HG02970 (cell line): ENCODE data around the gene SYCE1L.

Source experiments
- ATAC-seq: cut with Tn5 transposase; IDR thresholded peaks from one replicate; pipeline ENCODE4 v1.9.1; 2021; ENCODE audit warnings: mild to moderate bottlenecking, moderate library complexity, moderate number of reproducible peaks; ENCODE audit not compliant: unreplicated experiment, low FRiP score

SYCE1L gene

DNA sequence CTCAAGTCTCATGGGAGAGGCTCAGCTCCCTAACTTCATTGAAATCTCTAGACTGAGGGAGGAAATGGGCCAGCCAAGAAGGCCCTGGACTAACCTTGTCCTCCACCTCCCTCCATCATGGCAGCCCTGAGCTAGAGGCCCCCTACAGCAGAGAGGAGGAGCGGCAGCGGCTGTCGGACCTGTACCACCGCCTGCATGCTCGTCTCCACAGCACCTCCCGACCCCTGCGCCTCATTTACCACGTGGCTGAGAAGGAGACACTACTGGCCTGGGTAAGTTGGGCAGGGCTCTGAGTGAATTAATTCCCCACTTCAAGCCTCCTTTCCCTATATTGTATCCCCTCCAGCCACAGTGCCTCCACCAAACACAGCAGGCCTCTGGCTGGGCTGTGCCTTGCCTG lies 3.8 kb upstream of the SYCE1L start:
- ATAC-seq = no peak

DNA sequence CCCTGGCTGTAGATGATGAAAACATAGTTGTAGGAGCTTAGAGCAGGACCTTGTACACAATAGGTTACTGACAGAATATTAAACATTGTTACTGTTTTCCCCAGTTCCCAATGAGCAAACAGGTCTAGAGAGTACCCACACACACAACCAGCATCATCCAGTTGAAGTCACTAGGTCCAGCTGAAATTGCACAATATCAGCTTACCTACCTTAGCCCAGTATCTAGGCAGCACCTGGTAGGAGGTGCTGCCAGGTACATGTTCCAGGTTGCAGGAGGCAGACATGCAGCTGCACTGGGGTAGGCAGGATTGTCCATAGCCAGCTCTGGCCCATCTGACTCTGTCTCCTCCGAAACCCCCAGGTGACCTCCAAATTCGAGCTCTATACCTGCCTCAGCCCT lies 1.5 kb upstream of the SYCE1L start:
- no peak for ATAC-seq

DNA sequence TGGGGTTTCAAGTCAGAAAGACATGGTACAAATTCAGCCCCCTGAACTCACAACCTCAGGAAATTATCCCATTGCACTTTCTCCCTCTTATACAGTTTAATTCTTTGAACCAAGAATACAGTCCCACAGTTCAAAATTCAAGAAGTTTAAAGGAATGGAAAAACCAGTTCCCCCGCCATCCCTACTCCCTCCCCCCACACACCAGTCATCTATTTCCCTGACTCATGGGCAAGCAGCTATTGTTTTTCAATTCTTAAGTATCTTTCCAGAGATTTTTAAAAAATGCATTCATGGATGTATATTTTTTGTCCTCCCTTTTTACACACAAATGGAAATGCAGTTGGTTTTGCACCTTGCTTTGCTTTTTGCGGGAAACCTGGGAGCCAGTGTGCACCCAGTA lies 7.3 kb downstream of the SYCE1L start:
- no peak for ATAC-seq

DNA sequence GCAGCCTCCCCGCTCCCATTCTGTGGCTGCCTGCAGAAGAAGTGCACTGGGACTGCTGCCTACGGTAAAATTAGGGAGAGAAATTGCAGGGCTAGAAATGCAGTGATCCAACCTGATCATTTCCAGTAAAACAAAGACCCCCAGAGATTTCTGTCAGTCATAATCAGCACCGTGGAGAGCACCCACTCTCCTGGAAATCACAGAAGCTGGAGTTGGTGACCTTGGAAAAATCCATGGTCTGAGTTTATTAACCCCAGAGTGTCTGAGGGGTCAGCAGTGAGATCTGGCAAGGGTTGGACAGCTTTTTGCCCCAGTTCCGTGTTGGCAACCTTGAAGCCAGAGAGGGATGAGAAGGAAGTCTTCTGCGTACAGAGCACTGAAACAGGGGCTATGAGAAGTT lies 7.8 kb downstream of the SYCE1L start:
- ATAC-seq = no peak

DNA sequence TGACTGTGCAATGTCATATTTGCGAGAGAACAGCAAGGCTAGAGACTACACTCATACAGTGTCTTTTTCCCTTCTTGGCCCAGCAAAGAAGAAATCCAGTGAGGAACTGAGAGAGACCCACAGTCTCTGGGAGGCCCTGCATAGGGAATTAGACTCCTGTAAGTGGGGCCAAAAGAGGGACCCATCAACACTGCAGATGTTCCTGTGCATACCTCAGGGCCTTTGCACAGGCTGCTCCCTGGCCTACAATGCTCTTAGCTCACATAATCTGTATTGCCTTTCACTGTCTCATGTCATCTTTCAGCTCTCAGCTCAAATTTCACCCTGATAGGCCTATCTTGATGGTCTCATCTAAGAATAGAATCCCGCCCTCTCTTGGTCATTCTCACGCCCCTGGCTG lies 9.2 kb downstream of the SYCE1L start:
- ATAC-seq = no peak

DNA sequence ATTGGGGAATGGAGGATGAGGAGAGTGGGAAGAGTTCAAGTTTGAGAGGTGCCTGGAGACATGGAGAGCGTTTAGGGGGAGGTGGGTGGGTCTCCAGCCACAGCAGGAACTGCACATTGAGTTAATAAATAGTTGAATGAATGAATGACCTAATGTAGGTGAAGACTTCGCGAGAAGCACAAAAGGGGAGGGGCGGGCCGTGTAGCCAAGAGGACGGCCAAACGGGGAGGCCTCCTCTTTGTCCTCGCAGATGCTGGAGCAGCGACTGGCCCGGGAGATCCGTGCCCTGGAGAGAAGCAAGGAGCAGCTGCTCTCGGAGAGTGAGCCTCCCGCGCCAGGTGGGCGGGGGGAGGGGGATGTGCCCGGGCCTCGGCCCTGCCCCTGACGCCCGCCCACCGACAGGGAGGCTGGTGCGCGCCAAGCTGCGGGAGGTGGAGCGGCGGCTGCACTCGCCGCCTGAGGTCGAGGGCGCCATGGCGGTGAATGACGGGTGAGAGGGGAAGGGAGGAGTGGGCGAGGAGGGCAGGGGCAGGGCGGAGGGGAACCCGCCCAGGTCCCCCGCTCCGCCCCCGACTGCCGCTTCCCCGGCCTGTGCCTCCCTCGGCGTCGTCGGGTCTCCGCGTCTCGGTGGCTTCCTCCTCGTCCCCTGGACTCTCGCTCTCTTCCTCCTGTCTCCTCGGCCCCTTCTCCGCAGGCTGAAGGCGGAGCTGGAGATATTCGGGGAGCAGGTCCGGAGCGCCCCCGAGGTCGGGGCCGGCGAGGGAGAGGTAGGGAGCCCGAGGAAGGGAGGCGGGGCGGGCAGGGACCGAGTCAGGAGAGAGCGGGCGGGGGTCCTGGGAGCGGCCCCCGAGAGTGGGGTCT lies 12.9 kb downstream of the SYCE1L start:
- ATAC-seq = peak; percentile 68

DNA sequence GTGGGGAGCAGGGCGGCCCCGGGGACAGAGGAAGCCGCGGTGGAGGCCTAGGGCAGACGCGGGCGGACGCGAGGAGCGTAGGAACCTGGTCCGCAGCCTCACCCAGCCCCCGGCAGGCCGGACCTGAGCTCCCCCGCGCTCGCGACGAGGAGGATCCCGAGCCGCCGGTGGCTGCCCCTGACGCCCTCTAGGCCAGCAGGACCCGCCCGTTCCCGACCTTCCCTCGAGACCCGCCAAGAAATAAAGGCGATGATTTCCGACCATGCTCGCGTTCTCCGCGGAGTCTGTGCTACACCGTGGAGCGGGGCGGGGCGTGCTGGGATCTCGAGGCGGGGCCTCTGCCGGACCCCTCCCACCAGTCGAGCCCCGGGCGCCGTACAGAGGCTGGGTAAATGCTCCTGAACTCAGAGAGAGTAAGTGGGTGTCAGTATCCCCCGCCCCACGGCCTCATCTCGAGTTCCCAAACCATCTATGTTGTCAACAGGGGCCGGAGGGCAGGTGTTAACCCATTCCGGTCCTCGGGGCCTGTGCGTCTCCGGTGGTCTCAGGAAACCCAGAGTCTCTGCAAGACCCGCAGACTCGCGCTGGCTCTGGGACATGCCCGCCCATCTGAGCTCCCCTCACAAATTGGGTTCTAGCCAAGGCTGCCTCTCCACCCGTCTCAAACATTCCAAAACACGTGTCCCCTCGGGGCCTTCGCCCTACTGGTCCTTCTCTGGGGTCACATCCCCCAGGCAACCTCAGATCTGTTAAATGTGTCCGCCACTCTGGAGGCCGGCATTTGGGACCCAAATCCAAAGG lies 13.7 kb downstream of the SYCE1L start:
- ATAC-seq = peak; percentile 66

DNA sequence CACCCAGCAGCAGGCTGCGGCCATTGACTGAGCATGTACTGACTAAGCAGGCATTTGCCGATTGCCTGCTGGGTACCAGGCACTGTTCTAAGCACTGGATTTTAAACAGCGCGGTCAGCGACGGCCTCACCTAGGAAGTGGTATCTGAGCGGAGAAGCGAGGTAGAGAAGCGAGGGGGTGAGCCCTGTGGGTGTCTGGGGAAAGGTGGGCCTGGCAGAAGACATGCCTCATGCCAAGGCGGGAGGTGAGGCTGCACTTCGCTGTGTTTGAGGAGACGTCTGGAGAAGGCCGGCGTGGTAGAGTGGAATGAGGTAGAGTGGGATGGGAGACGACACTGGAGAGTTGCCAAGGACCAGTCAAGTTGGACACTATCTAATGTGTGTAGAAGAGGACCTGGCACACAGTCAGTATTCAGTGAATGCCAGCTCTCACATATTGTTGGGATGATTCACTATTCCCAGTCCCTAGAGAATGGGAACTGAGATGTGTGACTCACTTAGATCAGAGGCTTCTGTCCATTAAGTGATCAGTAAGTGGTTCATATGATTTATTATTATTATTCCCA lies 14.4 kb downstream of the SYCE1L start:
- no peak for ATAC-seq

DNA sequence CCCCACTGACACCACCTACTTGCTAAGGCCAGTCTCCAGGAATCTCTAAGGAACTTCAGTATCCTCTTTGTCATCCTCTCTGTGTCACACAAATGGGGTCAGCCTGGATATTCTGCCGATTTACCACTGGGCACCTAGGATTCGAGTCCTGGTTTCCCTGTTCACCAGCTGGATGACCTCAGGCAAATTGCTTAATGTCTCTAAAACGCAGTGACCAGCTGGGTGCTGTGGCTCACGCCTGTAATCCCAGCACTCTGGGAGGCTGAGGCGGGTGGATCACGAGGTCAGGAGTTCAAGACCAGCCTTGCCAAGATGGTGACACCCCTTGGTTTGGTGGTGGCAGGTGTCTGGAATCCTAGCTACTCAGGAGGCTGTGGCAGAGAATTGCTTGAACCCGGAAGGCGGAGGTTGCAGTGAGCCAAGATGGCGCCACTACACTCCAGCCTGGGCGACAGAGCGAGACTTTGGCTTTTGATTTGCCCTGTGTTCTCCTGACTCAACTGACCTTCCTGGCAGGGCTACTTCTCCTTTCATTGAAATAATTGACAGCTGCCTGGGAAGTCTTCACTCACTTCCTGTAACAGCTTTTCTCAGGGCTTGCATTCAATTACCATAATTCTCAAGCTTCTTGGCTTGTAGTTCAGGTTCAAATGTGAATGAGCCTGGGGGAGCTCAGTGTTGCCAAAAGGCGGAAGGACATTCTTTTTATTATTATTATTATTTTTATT lies 15.4 kb downstream of the SYCE1L start:
- ATAC-seq = no peak

DNA sequence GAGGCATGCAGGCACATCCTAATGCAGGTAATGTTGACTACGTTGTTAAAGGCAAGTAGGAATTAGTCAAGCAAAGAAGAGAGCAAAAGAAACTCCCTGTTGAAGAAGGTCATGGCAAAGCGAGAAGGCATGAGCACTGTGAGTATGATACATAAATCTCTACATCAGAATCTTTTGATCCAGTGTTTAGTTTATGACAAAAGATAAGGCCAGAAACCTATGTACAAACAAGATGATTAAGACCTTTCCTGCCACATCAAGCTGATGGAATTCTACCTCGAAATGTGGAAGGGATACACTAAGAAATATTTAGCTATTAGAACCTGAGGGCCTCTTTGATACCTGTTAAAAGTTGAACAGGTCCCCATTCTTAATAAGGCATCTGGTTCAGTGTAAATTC lies 20.2 kb downstream of the SYCE1L start:
- ATAC-seq = no peak

DNA sequence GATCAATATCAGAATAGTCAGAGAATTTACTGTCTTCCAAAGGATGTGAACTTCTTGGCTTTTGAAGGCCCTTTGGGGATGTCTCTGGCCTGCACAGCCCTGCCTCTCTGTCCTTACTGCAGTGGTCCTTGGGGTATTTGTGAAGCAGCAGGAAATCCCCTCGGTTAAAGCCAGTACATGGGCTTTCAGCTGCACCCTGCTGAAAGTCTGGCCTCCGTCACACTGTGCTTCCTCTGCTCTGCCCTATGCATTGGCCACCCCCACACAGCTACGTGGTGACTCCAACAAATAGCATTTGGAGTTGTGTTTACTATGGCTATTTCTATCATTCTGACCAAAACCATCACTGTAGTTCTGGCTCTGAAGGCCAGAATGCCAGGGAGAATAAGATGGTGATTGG lies 21.2 kb downstream of the SYCE1L start:
- ATAC-seq = no peak

DNA sequence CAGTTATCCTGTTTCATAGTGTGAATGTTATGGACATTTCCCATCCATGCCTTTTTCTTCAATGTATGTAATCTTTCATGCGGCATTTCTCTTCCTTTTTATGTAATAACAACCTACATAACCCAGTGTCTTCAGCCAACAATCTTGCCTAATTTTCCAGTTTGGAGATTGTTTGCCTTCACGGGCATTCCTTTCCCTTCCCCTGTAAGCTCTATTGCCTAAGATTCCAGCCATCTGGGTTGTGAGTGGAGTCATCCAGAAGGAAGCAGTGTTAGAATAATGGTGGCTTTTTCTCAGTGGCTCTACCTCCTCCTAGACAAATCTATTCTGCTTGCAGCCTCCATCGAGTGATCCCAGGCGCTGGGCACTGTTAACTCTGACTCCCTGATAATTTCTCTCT lies 22.3 kb downstream of the SYCE1L start:
- ATAC-seq = no peak

DNA sequence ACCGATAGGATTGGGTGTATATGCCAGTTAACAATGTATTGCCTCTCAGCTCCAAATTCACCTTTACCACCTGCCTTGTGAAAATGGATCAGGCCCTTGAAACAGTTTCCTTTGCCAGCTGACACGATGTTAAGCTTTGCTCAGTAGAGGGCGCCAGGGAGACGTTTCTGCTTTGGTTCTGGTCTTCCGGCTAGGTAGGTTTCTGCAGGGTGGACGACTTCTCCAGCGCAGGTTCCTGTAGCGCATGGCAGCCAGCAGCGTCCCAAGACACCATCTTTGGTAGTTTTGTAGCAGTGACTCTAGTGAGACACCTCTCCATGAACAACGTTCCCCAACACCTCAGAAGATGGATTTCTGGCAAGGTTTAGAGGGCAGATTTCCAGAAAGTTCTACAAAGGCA lies 24.0 kb downstream of the SYCE1L start:
- ATAC-seq = no peak

DNA sequence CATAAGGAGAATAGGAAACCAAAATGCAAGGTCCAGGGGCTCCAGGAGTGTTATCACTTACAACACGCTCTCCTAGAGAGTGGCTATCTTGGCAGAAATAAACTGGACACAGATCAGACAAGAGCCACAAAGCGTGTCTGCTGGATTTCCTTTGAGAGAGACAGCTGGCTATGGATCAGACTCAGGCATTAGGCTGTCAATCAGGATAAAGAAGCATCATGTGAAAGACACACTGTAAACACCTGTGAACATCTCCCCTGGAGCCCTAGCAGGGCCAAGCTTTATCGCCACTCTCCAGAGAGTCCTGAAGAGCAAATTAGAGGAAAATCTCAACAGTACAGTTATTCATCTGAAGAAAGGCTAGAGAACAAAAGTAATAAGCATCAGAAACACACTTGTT lies 26.0 kb downstream of the SYCE1L start:
- no peak for ATAC-seq

DNA sequence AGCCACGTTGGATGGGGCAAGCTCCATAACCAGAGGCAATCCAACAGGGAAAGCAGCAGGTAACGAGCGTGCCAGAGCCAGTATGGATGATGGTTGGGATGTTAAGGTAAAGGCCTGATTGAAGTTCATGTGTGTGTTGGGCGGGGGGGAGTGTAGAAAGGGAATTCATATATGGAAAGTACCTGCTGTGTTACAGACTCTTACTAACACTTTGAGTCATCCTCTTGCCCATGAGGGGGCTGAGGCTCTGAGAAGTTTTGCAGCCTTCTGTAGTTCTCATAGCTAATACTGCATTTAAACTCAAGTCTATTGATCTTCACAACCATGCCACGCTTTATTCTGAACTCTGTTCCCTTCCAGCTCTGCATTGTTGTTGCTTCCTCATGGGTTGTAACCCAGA lies 28.5 kb downstream of the SYCE1L start:
- ATAC-seq = no peak

DNA sequence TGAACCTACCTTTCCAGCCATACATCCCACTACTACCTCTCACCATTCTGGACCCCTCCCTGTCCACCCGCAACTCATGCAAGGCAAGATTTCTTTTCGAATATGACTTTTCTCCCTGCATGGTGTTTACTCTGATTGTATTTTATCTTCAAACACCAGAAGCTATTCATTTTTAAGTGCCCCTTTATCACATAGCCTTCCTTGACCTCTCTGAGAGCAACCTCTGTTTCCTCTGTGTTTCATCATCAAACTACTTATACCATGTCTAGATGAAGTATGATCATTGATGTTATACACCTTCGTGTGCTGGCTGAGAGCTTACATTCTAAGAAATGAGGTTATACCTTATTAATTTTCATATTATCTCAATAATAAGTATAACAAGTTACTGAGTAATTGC lies 31.8 kb downstream of the SYCE1L start:
- ATAC-seq = no peak

DNA sequence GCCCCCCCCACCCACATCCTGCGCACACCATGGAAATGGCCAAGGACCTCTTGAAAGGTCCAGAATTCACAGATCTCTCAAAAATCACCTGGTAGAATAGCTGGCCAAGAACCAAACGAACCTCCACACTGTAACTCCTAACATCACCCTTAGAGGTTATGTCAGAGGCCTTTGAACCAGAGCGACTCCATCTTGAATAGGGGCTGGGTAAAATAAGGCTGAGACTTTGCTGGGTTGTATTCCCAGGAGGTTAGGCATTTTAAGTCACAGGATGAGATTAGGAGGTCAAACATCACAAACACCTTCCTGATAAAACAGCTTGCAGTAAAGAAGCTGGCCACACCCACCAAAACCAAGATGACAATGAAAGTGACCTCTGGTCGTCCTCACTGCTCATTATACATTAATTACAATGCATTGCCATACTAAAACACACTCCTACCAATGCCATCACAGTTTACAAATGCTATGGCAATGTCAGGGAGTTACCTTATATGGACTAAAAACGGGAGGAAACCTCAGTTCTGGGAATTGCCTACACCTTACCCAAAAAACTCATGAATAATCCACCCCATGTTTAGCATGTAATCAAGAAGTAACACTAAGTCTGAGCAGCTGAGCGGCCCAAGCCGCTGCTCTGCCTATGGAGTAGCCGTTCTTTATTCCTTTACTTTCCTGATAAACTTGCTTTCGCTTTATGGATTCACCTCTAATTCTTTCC lies 34.8 kb downstream of the SYCE1L start:
- ATAC-seq = no peak

DNA sequence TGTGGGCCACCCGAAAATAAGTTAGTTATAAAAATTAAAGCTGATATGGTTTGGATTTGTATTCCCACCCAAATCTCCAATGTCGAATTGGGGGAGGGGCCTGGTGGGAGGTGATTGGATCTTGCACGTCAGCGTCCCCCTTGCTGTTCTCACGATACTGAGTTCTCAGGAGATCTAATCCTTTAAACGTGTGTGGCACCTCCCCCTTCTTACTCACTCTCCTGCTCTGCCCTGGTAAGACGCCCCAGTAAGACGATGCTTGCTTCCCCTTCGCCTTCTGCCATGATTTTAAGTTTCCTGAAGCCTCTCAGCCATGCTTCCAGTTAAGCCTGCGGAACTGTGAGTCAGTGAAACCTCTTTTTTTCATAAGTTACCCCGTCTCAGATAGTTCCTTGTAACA lies 35.4 kb downstream of the SYCE1L start:
- ATAC-seq = no peak

DNA sequence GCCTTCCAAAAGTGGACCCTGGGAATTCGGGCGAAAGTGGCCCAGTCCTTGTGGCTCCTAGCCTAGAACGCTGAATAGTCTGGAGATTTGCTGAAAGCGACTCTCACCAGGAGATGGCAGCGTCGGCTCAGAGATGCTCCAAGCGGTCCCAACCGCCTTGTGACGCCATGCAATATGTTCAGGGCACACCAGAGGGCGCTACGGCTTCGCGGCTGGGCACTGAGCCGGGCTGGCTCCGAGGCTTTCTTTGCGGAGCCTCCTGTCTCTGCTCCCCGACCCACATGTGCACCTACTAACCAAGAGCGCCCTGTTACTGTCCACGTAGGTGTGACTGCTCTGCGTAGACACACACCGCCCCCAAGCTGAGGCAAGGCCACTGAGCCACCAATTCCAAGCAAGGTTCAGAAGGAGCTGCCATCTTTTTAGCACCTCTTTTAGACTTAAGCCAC lies 36.9 kb downstream of the SYCE1L start:
- ATAC-seq = peak; percentile 97

DNA sequence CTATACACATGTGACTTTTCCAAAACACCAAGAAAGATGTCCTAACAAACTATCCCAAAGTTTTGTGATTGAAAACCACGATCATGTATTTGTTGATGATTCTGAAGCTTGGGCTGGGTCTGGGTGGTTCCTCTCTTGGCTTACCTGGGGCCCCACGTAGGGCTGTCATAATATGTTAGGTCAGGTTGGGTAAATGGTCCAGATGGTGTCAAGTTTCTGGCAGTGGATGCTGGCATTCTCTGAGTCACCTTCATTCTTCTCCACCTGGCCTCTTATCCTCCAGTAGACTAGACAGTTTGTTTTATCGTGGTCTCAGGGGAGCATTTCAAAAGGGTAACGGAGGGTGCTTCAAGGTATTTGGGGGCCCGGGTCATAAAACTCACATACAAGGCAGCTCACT lies 39.4 kb downstream of the SYCE1L start:
- no peak for ATAC-seq
